SK-N-SH (cell line): ENCODE results near the gene MAP3K5. TPM values are rescaled to one million over a fixed set of nuclear protein-coding genes. Genes with fewer than 3 reads are reported as not detected.

ENCODE experiments used
- CTCF ChIA-PET: fragments of 300-600, 350-600 bp; formaldehyde crosslinking; extraction: SDS; loops from one replicate; lab custom pipeline; 2021; lab: Yijun Ruan, JAX
- POLR2A ChIA-PET: fragments of 350-600 bp; sonication (Branson Sonifier 250); formaldehyde crosslinking; extraction: SDS; loops from one replicate; lab custom pipeline; 2020; ENCODE audit warnings: antibody characterized with exemption, inconsistent platforms; lab: Yijun Ruan, JAX
- DNase-seq: peaks from one replicate; pipeline ENCODE4 v3.0.0; 2012
- H2AFZ ChIP-seq: fragments of 200-600 bp; sonication (generic); 2 replicates; pipeline ENCODE4 v1.8.1; 2016; ENCODE audit warnings: antibody characterized with exemption, mild to moderate bottlenecking, low read depth
- H3F3A ChIP-seq: fragments of 200-600 bp; sonication (generic); replicated peaks from 2 replicates; pipeline ENCODE3; 2016; ENCODE audit warnings: antibody characterized with exemption, mild to moderate bottlenecking; ENCODE audit not compliant: insufficient read depth
- H3K27ac ChIP-seq, 2 experiments: fragments of 200-500 bp in 1 of 2; fragments of 200-600 bp in 1 of 2; sonication (Bioruptor generic) in 1 of 2; sonication (generic), shearing (Covaris generic) in 1 of 2; 2 replicates each; pipeline versions ENCODE4 v1.5.1 to v1.6.1; 2014 to 2016; ENCODE audit warnings: low read depth in 2 of 2, inconsistent platforms in 1 of 2, low read length in 1 of 2, mild to moderate bottlenecking in 1 of 2, mixed read lengths in 1 of 2
- H3K27me3 ChIP-seq: fragments of 200-600 bp; sonication (generic), shearing (Covaris generic); 2 replicates; pipeline ENCODE4 v1.6.1; 2016; ENCODE audit warnings: mixed run types; ENCODE audit not compliant: insufficient read depth
- H3K36me3 ChIP-seq, 2 experiments: fragments of 200-500 bp in 1 of 2; fragments of 200-600 bp in 1 of 2; sonication (Bioruptor generic) in 1 of 2; sonication (generic) in 1 of 2; replicated peaks in 1 of 2; 2 replicates each; pipeline versions ENCODE3 to v1.5.1; 2014 to 2016; ENCODE audit warnings: low read length in 1 of 2, mild to moderate bottlenecking in 1 of 2; ENCODE audit not compliant: insufficient read depth in 2 of 2, control insufficient read depth in 1 of 2
- H3K4me1 ChIP-seq, 2 experiments: fragments of 200-500 bp in 1 of 2; fragments of 200-600 bp in 1 of 2; sonication (Bioruptor generic) in 1 of 2; sonication (generic), shearing (Covaris generic) in 1 of 2; 2 replicates each; pipeline versions ENCODE4 v1.5.1 to v1.6.1; 2014 to 2016; ENCODE audit warnings: low read depth in 1 of 2, low read length in 1 of 2, mixed run types in 1 of 2; ENCODE audit not compliant: insufficient read depth in 2 of 2, control insufficient read depth in 1 of 2
- H3K4me2 ChIP-seq: fragments of 200-600 bp; sonication (generic), shearing (Covaris generic); 2 replicates; pipeline ENCODE4 v1.6.1; 2017; ENCODE audit warnings: mixed run types
- H3K4me3 ChIP-seq, 2 experiments: fragments of 200-500 bp in 1 of 2; fragments of 200-600 bp in 1 of 2; sonication (Bioruptor generic) in 1 of 2; sonication (generic), shearing (Covaris generic) in 1 of 2; 2 replicates each; pipeline versions ENCODE4 v1.5.1 to v1.8.1; 2014 to 2016; ENCODE audit warnings: low read depth in 2 of 2, inconsistent platforms in 1 of 2, low read length in 1 of 2, mild to moderate bottlenecking in 1 of 2, mixed read lengths in 1 of 2, moderate library complexity in 1 of 2
- H3K79me2 ChIP-seq: fragments of 200-600 bp; sonication (generic); 2 replicates; pipeline ENCODE4 v1.8.1; 2017; ENCODE audit warnings: mild to moderate bottlenecking; ENCODE audit not compliant: insufficient read depth
- H3K9ac ChIP-seq: fragments of 200-600 bp; sonication (generic); 2 replicates; pipeline ENCODE4 v1.6.1; 2017; ENCODE audit warnings: mixed run types
- H3K9me2 ChIP-seq: fragments of 200-600 bp; sonication (generic); 2 replicates; pipeline ENCODE4 v1.6.1; 2017; ENCODE audit warnings: mixed run types
- H3K9me3 ChIP-seq: fragments of 200-600 bp; sonication (generic); 2 replicates; pipeline ENCODE4 v1.6.1; 2017; ENCODE audit warnings: mixed run types, mild to moderate bottlenecking, moderate library complexity
- H4K20me1 ChIP-seq: fragments of 200-600 bp; sonication (generic); 2 replicates; pipeline ENCODE4 v1.6.1; 2017; ENCODE audit warnings: mild to moderate bottlenecking, mixed run types; ENCODE audit not compliant: insufficient read depth
- CHD2 ChIP-seq: fragments of 150-350 bp; IDR thresholded peaks from 2 replicates; pipeline ENCODE4 v1.6.1; 2018; ENCODE audit warnings: low read length; ENCODE audit not compliant: partially characterized antibody
- ELF1 ChIP-seq: IDR thresholded peaks from 2 replicates; pipeline ENCODE4 v1.4.0; 2012
- EP300 ChIP-seq, 2 experiments: IDR thresholded peaks; 2 replicates each; pipeline versions ENCODE4 v1.4.0 to v1.6.1; 2012; ENCODE audit warnings: borderline replicate concordance in 1 of 2, low read depth in 1 of 2, low read length in 1 of 2
- EZH2phosphoT487 ChIP-seq: fragments of 200-600 bp; sonication (generic); IDR thresholded peaks from 2 replicates; pipeline ENCODE4 v1.6.1; 2017; ENCODE audit warnings: low read depth, mixed run types, mild to moderate bottlenecking, antibody characterized with exemption, moderate library complexity, borderline replicate concordance
- FOSL2 ChIP-seq: IDR thresholded peaks from 2 replicates; pipeline ENCODE4 v1.4.0; 2012; ENCODE audit warnings: low read depth, mild to moderate bottlenecking, moderate library complexity, borderline replicate concordance
- FOXM1 ChIP-seq: IDR thresholded peaks from 2 replicates; pipeline ENCODE4 v1.4.0; 2012; ENCODE audit warnings: low read depth, mild to moderate bottlenecking
- GABPA ChIP-seq: IDR thresholded peaks from 2 replicates; pipeline ENCODE4 v1.4.0; 2012; ENCODE audit warnings: low read depth, mild to moderate bottlenecking
- GATA2 ChIP-seq: sonication (generic); formaldehyde crosslinking; IDR thresholded peaks from 2 replicates; pipeline ENCODE4 v1.5.0; 2020; ENCODE audit warnings: mild to moderate bottlenecking, missing genetic modification reagents
- IRF3 ChIP-seq: fragments of 150-350 bp; IDR thresholded peaks from 2 replicates; pipeline ENCODE4 v1.6.1; 2016; ENCODE audit warnings: mild to moderate bottlenecking, low read depth, low read length
- MAX ChIP-seq: IDR thresholded peaks from 2 replicates; pipeline ENCODE4 v1.4.0; 2012; ENCODE audit warnings: low read depth
- NFIC ChIP-seq: IDR thresholded peaks from 2 replicates; pipeline ENCODE4 v1.4.0; 2012; ENCODE audit warnings: borderline replicate concordance
- NRF1 ChIP-seq: IDR thresholded peaks from 2 replicates; pipeline ENCODE4 v1.6.1; 2012; ENCODE audit warnings: low read depth, mild to moderate bottlenecking, low read length
- POLR2AphosphoS5 ChIP-seq: IDR thresholded peaks from 2 replicates; pipeline ENCODE4 v1.6.1; 2012; ENCODE audit warnings: low read depth, low read length
- RAD21 ChIP-seq: IDR thresholded peaks from 2 replicates; pipeline ENCODE4 v1.6.1; 2012; ENCODE audit warnings: mild to moderate bottlenecking, low read length
- RCOR1 ChIP-seq: fragments of 150-350 bp; IDR thresholded peaks from 2 replicates; pipeline ENCODE4 v1.6.1; 2017; ENCODE audit warnings: antibody characterized with exemption, low read length
- RXRA ChIP-seq: IDR thresholded peaks from 2 replicates; pipeline ENCODE4 v1.4.0; 2012; ENCODE audit warnings: low read depth, mild to moderate bottlenecking, borderline replicate concordance
- SMC3 ChIP-seq: IDR thresholded peaks from 2 replicates; pipeline ENCODE4 v1.6.1; 2012; ENCODE audit warnings: low read depth, low read length, improper control_type of control experiment
- USF2 ChIP-seq: fragments of 150-350 bp; IDR thresholded peaks from 2 replicates; pipeline ENCODE4 v1.6.1; 2017; ENCODE audit warnings: antibody characterized with exemption, low read length, low read depth, borderline replicate concordance
- YY1 ChIP-seq: IDR thresholded peaks from 2 replicates; pipeline ENCODE4 v1.4.0; 2012; ENCODE audit warnings: low read depth, mild to moderate bottlenecking
- WGBS: methylation state at CpG from one replicate; pipeline ENCODE4 v1.1.6; 2017; ENCODE audit warnings: low lambda C conversion rate; 5-methylcytosine and 5-hydroxymethylcytosine counted together
- polyA plus RNA-seq, 3 experiments: library from polyadenylated mRNA; depleted of rRNA; stranded (reverse); fragments of >200 nt; gene quantifications; 2 replicates each; pipeline ENCODE4 v1.2.3, GENCODE V29; 2012
- TF ChIP-seq, protein P1 (sequence below): IDR thresholded peaks from 2 replicates; pipeline ENCODE4 v1.4.0; 2012; ENCODE audit warnings: low read depth, borderline replicate concordance

Gene MAP3K5
- polyA plus RNA-seq, 1 of the 3 experiments (the other 2 are of a cell fraction) = 1.4 TPM

GRCh38 chr6:136749359-136749997 lies 42.8 kb downstream of the MAP3K5 start:
- no peaks in the 10 kb centered on the region for H3K27me3 ChIP-seq
- H3K36me3 ChIP-seq = no peaks in the 10 kb centered on the region
- H3K9ac ChIP-seq = no peak overlapping the region
- no peaks in the 10 kb centered on the region for H3F3A ChIP-seq
- no peaks in the 10 kb centered on the region for H3K9me3 ChIP-seq
- H4K20me1 ChIP-seq = no peaks in the 10 kb centered on the region
- no peak overlapping the region for H3K4me2 ChIP-seq
- peaks cover 0 to 2% of the 10 kb centered on the region in 2 experiments; a peak in 2 of 4 replicates for H3K4me1 ChIP-seq
- TF ChIP-seq MAX (no peak), RXRA (no peak), YY1 (no peak), NFIC (no peak), FOSL2 (no peak), RAD21 (no peak), SMC3 (no peak), GATA2 (CRISPR knock-in tag) (no peak), USF2 (no peak), NRF1 (no peak), IRF3 (no peak), POLR2AphosphoS5 (no peak), FOXM1 (no peak), GABPA (no peak), EP300 (IDR thresholded peaks at IDR 0.05; ENCODE audit: borderline replicate concordance in 1 of 2, low read depth in 1 of 2, low read length in 1 of 2) (no peak), RCOR1 (no peak), CHD2 (no peak), ELF1 (no peak), EZH2phosphoT487 (no peak)
- TF ChIP-seq, protein P1, sequence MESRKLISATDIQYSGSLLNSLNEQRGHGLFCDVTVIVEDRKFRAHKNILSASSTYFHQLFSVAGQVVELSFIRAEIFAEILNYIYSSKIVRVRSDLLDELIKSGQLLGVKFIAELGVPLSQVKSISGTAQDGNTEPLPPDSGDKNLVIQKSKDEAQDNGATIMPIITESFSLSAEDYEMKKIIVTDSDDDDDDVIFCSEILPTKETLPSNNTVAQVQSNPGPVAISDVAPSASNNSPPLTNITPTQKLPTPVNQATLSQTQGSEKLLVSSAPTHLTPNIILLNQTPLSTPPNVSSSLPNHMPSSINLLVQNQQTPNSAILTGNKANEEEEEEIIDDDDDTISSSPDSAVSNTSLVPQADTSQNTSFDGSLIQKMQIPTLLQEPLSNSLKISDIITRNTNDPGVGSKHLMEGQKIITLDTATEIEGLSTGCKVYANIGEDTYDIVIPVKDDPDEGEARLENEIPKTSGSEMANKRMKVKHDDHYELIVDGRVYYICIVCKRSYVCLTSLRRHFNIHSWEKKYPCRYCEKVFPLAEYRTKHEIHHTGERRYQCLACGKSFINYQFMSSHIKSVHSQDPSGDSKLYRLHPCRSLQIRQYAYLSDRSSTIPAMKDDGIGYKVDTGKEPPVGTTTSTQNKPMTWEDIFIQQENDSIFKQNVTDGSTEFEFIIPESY = no peak
- ChIA-PET POLR2A (interaction anchor here (0.7 kb wide), 1 partner anchor 12 kb away, joined by 4 read pairs; no protein-coding TSS in a partner anchor), CTCF (no interaction called here)
- no peak overlapping the region for H3K4me3 ChIP-seq
- H2AFZ ChIP-seq = no peak overlapping the region
- WGBS = 88% methylated on average over 13 of the region's 13 CpGs
- H3K9me2 ChIP-seq = no peaks in the 10 kb centered on the region
- no peak for DNase-seq
- no peak overlapping the region for H3K27ac ChIP-seq
- H3K79me2 ChIP-seq = peaks cover 15% of the 10 kb centered on the region; the same call in 1 of the 2 replicates
